Measurements from ENCODE around the gene SHANK3. TPM values are rescaled to one million over a fixed set of nuclear protein-coding genes. Genes with fewer than 3 reads are reported as not detected.

The SHANK3 gene
- total and polyA plus RNA-seq, 4 donors: 1.1 to 10.0 (median 5.8) TPM

Small RNA genes lying within 50 kb of the gene (small RNA-seq; reads per million reads assigned to genes)
- gene RF00019: not detected
- gene RNU6-409P: not detected

Other genes with a start within 250 kb of the SHANK3 start
- 10 to 100 TPM; 21.8 to 37.6 TPM for gene SBF1, start 197.8 kb upstream of the SHANK3 start, total RNA-seq
- 10 to 100 TPM in 1 of 2 donors, 1 to 10 TPM in 1; 8.3 to 11.0 TPM for gene SBF1, start 197.8 kb upstream of the SHANK3 start, polyA plus RNA-seq
- 1 to 10 TPM in 1 of 2 donors, under 1 TPM in 1; 0.79 to 1.8 TPM for gene ADM2, start 191.3 kb upstream of the SHANK3 start, total RNA-seq
- gene ADM2, start 191.3 kb upstream of the SHANK3 start, polyA plus RNA-seq: 1 to 10 TPM in 1 of 2 donors, under 1 TPM in 1; 0.89 to 2.8 TPM
- not detected for gene MIOX, start 186.0 kb upstream of the SHANK3 start, total RNA-seq
- not detected for gene MIOX, start 186.0 kb upstream of the SHANK3 start, polyA plus RNA-seq
- gene LMF2, start 165.1 kb upstream of the SHANK3 start, total RNA-seq: 10 to 100 TPM; 24.0 to 27.9 TPM
- gene LMF2, start 165.1 kb upstream of the SHANK3 start, polyA plus RNA-seq: 10 to 100 TPM; 16.7 to 35.6 TPM
- gene NCAPH2, start 164.6 kb upstream of the SHANK3 start, total RNA-seq: 10 to 100 TPM; 15.2 to 30.8 TPM
- gene NCAPH2, start 164.6 kb upstream of the SHANK3 start, polyA plus RNA-seq: 10 to 100 TPM; 12.0 to 12.5 TPM
- gene SCO2, start 147.2 kb upstream of the SHANK3 start, total RNA-seq: 1 to 10 TPM; 1.4 to 1.7 TPM
- 1 to 10 TPM; 1.9 to 2.9 TPM for gene SCO2, start 147.2 kb upstream of the SHANK3 start, polyA plus RNA-seq
- gene TYMP, start 142.8 kb upstream of the SHANK3 start, total RNA-seq: 100 to 1,000 TPM in 1 of 2 donors, 10 to 100 TPM in 1; 41.2 to 109 TPM
- gene TYMP, start 142.8 kb upstream of the SHANK3 start, polyA plus RNA-seq: 10 to 100 TPM; 34.0 to 89.8 TPM
- under 1 TPM in 1 of 2 donors, not detected in 1; 0.08 TPM for gene KLHDC7B, start 126.9 kb upstream of the SHANK3 start, total RNA-seq
- gene KLHDC7B, start 126.9 kb upstream of the SHANK3 start, polyA plus RNA-seq: under 1 TPM; 0.08 to 0.16 TPM
- gene SYCE3, start 109.9 kb upstream of the SHANK3 start, total RNA-seq: 1 to 10 TPM in 1 of 2 donors, not detected in 1; 2.2 TPM
- under 1 TPM in 1 of 2 donors, not detected in 1; 0.45 TPM for gene SYCE3, start 109.9 kb upstream of the SHANK3 start, polyA plus RNA-seq
- 10 to 100 TPM in 1 of 2 donors, 1 to 10 TPM in 1; 3.0 to 13.6 TPM for gene CPT1B, start 94.4 kb upstream of the SHANK3 start, total RNA-seq
- gene CPT1B, start 94.4 kb upstream of the SHANK3 start, polyA plus RNA-seq: 1 to 10 TPM; 4.0 to 5.7 TPM
- 10 to 100 TPM; 18.4 to 24.2 TPM for gene CHKB, start 90.0 kb upstream of the SHANK3 start, total RNA-seq
- 10 to 100 TPM; 17.9 to 22.9 TPM for gene CHKB, start 90.0 kb upstream of the SHANK3 start, polyA plus RNA-seq
- under 1 TPM; 0.09 to 0.17 TPM for gene MAPK8IP2, start 72.0 kb upstream of the SHANK3 start, total RNA-seq
- under 1 TPM; 0.04 to 0.37 TPM for gene MAPK8IP2, start 72.0 kb upstream of the SHANK3 start, polyA plus RNA-seq
- gene ARSA, start 44.7 kb upstream of the SHANK3 start, total RNA-seq: 10 to 100 TPM in 1 of 2 donors, 1 to 10 TPM in 1; 6.8 to 11.4 TPM
- gene ARSA, start 44.7 kb upstream of the SHANK3 start, polyA plus RNA-seq: 10 to 100 TPM; 20.3 to 28.0 TPM
- gene ACR, start 65.4 kb downstream of the SHANK3 start, total RNA-seq: under 1 TPM; 0.09 to 0.17 TPM
- under 1 TPM; 0.07 to 0.14 TPM for gene ACR, start 65.4 kb downstream of the SHANK3 start, polyA plus RNA-seq
- 1 to 10 TPM; 4.2 to 4.5 TPM for gene RABL2B, start 110.8 kb downstream of the SHANK3 start, total RNA-seq
- gene RABL2B, start 110.8 kb downstream of the SHANK3 start, polyA plus RNA-seq: 1 to 10 TPM; 6.5 to 6.7 TPM

Data from liver (tissue), 5 donors.